AG04450 (cell line): Measurements from ENCODE around the gene CTRL. TPM values are rescaled to one million over a fixed set of nuclear protein-coding genes. Genes with fewer than 3 reads are reported as not detected.
A peak's percentile ranks its signal among the peaks of the same experiment; 100 is the strongest.

Experiments
- CTCF ChIA-PET: fragments of 300-600, 350-600 bp; formaldehyde crosslinking; extraction: SDS; loops from one replicate; lab custom pipeline; 2022; ENCODE audit warnings: antibody characterized with exemption, inconsistent platforms; lab: Charles Lee
- POLR2A ChIA-PET: fragments of 350-600 bp; formaldehyde crosslinking; extraction: SDS; loops from one replicate; lab custom pipeline; 2021; ENCODE audit warnings: antibody characterized with exemption, inconsistent platforms; lab: Yijun Ruan, JAX
- DNase-seq: peaks from one replicate; pipeline ENCODE4 v3.0.0-alpha.2; 2011; ENCODE audit warnings: low read depth, low spot score
- H3K27ac ChIP-seq: one replicate; pipeline ENCODE4 v1.5.1; 2012; ENCODE audit warnings: low read depth, low read length, control low read depth
- H3K27me3 ChIP-seq: one replicate; pipeline ENCODE4 v1.6.0; 2012; ENCODE audit warnings: low read length; ENCODE audit not compliant: control insufficient read depth, insufficient read depth
- H3K4me3 ChIP-seq: 2 replicates; pipeline ENCODE4 v1.5.1; 2011; ENCODE audit warnings: mild to moderate bottlenecking, low read depth, low read length, control low read depth
- H3K9me3 ChIP-seq: 2 replicates; pipeline ENCODE4 v1.5.1; 2012; ENCODE audit warnings: low read length; ENCODE audit not compliant: control insufficient read depth, insufficient read depth
- CTCF ChIP-seq: IDR thresholded peaks from 2 replicates; pipeline ENCODE4 v1.5.1; 2011; ENCODE audit warnings: low read depth, low read length, control low read depth, inconsistent platforms
- polyA plus RNA-seq: library from polyadenylated mRNA; depleted of rRNA; stranded (reverse); fragments of >200 nt; gene quantifications from 2 replicates; pipeline ENCODE4 v1.2.3, GENCODE V29; 2011

CTRL gene
- polyA plus RNA-seq, 1 experiment = 0.14 TPM

GRCh38 chr16:67962135-67962534 lies 30.5 kb upstream of the CTRL start:
- no peak for TF ChIP-seq CTCF
- DNase-seq = no peak
- ChIA-PET POLR2A (no interaction called here), CTCF (no interaction called here)
- H3K27ac ChIP-seq = no peak overlapping the region
- H3K27me3 ChIP-seq = no peaks in the 10 kb centered on the region
- H3K4me3 ChIP-seq = no peak overlapping the region
- H3K9me3 ChIP-seq = no peaks in the 10 kb centered on the region; the same call in 1 of the 2 replicates

GRCh38 chr16:67961551-67961957 lies 29.9 kb upstream of the CTRL start:
- ChIA-PET CTCF (no interaction called here), POLR2A (interaction anchor here (0.6 kb wide), 1 partner anchor 19 kb away, joined by 3 read pairs; no protein-coding TSS in a partner anchor)
- H3K4me3 ChIP-seq = no peak overlapping the region
- DNase-seq = no peak
- TF ChIP-seq CTCF = no peak
- no peaks in the 10 kb centered on the region; the same call in 1 of the 2 replicates for H3K9me3 ChIP-seq
- H3K27me3 ChIP-seq = no peaks in the 10 kb centered on the region
- H3K27ac ChIP-seq = no peak overlapping the region

GRCh38 chr16:67959536-67960329 lies 28.1 kb upstream of the CTRL start:
- no peak for DNase-seq
- H3K27ac ChIP-seq = peak overlapping the region; percentile 11
- CTCF ChIA-PET = no interaction called here
- H3K27me3 ChIP-seq = no peaks in the 10 kb centered on the region
- H3K4me3 ChIP-seq = no peak overlapping the region
- TF ChIP-seq CTCF = no peak
- H3K9me3 ChIP-seq = no peaks in the 10 kb centered on the region; the same call in 1 of the 2 replicates
- POLR2A ChIA-PET = interaction anchor here (0.6 to 1.5 kb wide), 7 partner anchors 9 to 304 kb away, joined by 3 to 9 read pairs (median 4); partner anchors contain the start of genes DDX28, DUS2 and SLC12A4

GRCh38 chr16:67957622-67958021 lies 26.0 kb upstream of the CTRL start:
- no peak for TF ChIP-seq CTCF
- Histone ChIP-seq H3K27me3 (no peaks in the 10 kb centered on the region), H3K27ac (peak overlapping the region; percentile 11), H3K4me3 (no peak overlapping the region), H3K9me3 (no peaks in the 10 kb centered on the region; the same call in 1 of the 2 replicates)
- no peak for DNase-seq
- CTCF ChIA-PET = no interaction called here
- POLR2A ChIA-PET = no interaction called here
